ENCODE results near the gene RAD54L2.
"Not testable (repeated sequence)": the region's sequence is repeated elsewhere in the genome, so short reads cannot be mapped to it uniquely, and the experiment has no call there.

RAD54L2 gene

DNA sequence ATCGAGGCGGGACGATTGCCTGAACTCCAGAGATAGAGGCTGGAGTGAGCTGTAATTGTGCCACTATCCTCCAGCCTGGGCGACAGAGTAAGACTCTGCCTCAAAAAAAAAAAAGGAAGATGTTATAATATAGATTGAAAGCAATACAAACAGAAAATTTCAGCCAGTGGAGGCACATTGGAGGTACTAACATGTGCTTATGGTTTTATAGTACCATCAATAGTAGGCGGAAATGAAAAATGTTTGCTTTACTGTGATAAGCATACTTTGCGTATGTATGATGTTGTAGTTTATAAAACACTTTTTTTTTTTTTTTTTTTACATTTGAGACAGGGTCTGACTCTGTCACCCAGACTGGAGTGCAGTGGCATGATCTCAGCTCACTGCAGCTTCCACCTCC, 8.8 kb downstream of the RAD54L2 start:
- 95% methylated on average over 6 of the region's 6 CpGs for WGBS
- Histone ChIP-seq H3K9me3 (ENCODE audit: insufficient read depth, low read depth, low read length) (no peaks in the 10 kb centered on the region), H3K27ac (ENCODE audit: low read depth, low read length) (no peak overlapping the region), H3K36me3 (ENCODE audit: insufficient read depth, low read length) (peaks cover 20% of the 10 kb centered on the region; the same call in 1 of the 2 replicates), H3K9ac (ENCODE audit: low read depth, low read length) (no peak overlapping the region), H3K4me3 (ENCODE audit: low read length) (no peak overlapping the region), H3K4me1 (ENCODE audit: insufficient read depth, low read length) (peaks cover 7% of the 10 kb centered on the region; the same call in 1 of the 2 replicates), H3K27me3 (ENCODE audit: insufficient read depth, low read length) (no peaks in the 10 kb centered on the region)

- Histone ChIP-seq H3K27me3 (ENCODE audit: insufficient read depth, low read length) (no peaks in the 10 kb centered on the region), H3K9me3 (ENCODE audit: insufficient read depth, low read depth, low read length) (no peaks in the 10 kb centered on the region), H3K9ac (ENCODE audit: low read depth, low read length) (no peak overlapping the region), H3K36me3 (ENCODE audit: insufficient read depth, low read length) (peaks cover 16% of the 10 kb centered on the region; the same call in 1 of the 2 replicates), H3K27ac (ENCODE audit: low read depth, low read length) (no peak overlapping the region), H3K4me3 (ENCODE audit: low read length) (no peak overlapping the region), H3K4me1 (ENCODE audit: insufficient read depth, low read length) (peaks cover 1% of the 10 kb centered on the region; the same call in 1 of the 2 replicates)
- 96% methylated on average over 10 of the region's 10 CpGs for WGBS
Measured at GRCh38 chr3:51549311-51549710, 10.8 kb downstream of the RAD54L2 start.

- Histone ChIP-seq H3K27me3 (ENCODE audit: insufficient read depth, low read length) (no peaks in the 10 kb centered on the region), H3K9me3 (ENCODE audit: insufficient read depth, low read depth, low read length) (no peaks in the 10 kb centered on the region), H3K4me1 (ENCODE audit: insufficient read depth, low read length) (no peaks in the 10 kb centered on the region), H3K4me3 (ENCODE audit: low read length) (no peak overlapping the region), H3K36me3 (ENCODE audit: insufficient read depth, low read length) (peaks cover 14% of the 10 kb centered on the region; the same call in 1 of the 2 replicates), H3K27ac (ENCODE audit: low read depth, low read length) (no peak overlapping the region), H3K9ac (ENCODE audit: low read depth, low read length) (no peak overlapping the region)
- 96% methylated on average over 8 of the region's 8 CpGs for whole genome bisulfite sequencing
Measured at GRCh38 chr3:51550080-51550819, 11.7 kb downstream of the RAD54L2 start.

DNA sequence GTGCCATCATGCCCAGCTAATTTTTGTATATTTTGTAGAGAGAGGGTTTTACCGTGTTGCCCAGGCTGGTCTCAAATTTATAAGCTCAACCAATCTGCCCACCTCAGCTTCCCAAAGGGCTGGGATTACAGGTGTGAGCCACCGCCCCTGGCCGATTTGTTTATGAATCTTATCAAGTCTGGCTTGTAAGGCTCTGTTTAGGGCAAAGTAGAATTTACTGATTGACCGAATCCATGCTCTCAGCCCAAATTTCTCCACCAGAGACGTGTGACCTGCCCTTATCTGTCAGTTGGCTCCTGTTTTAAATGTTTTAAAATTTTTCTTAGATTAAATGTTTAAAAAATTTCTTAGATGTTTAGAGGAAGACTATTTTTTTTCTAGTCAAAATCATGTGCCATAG, 19.5 kb downstream of the RAD54L2 start:
- peaks cover 12% of the 10 kb centered on the region; the same call in 1 of the 2 replicates for H3K36me3 ChIP-seq (ENCODE audit: insufficient read depth, low read length)
- WGBS, result 88% methylated on average over 4 of the region's 5 CpGs
- no peak overlapping the region for H3K27ac ChIP-seq (ENCODE audit: low read depth, low read length)
- H3K9ac ChIP-seq (ENCODE audit: low read depth, low read length), result no peak overlapping the region
- no peak overlapping the region for H3K4me3 ChIP-seq (ENCODE audit: low read length)
- no peaks in the 10 kb centered on the region for H3K9me3 ChIP-seq (ENCODE audit: insufficient read depth, low read depth, low read length)
- H3K4me1 ChIP-seq (ENCODE audit: insufficient read depth, low read length), result 0 out of 2 replicates have a peak, but pooled peaks cover 5% of the 10 kb centered on the region
- H3K27me3 ChIP-seq (ENCODE audit: insufficient read depth, low read length), result no peaks in the 10 kb centered on the region

DNA sequence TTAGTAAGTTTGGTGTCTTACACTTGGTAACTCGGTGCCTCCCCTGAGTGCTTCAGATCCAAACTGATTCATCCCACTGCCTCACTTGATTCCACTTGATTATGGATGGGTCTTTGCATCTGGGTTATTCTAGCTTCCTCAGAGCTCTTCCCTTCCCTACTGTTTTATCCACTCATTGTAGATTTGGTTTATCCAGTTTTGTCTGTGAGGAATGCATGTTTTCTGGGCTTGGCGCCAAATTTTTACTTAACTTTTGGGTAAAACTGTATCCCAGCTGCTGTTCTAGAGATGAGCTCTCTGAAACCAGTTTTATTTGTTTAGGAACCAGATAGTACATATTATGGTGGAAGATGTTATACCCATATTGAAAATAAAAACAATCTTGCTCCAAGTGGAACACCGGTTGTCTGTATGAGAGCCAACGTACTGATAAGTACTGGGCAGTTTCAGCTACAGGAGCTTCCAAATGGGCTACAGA, 20.9 kb downstream of the RAD54L2 start:
- H3K27ac ChIP-seq (ENCODE audit: low read depth, low read length), result no peak overlapping the region
- H3K27me3 ChIP-seq (ENCODE audit: insufficient read depth, low read length), result no peaks in the 10 kb centered on the region
- H3K4me3 ChIP-seq (ENCODE audit: low read length), result no peak overlapping the region
- peaks cover 7% of the 10 kb centered on the region; the same call in 1 of the 2 replicates for H3K36me3 ChIP-seq (ENCODE audit: insufficient read depth, low read length)
- 79% methylated on average over 4 of the region's 4 CpGs for WGBS
- H3K9me3 ChIP-seq (ENCODE audit: insufficient read depth, low read depth, low read length), result no peaks in the 10 kb centered on the region
- H3K9ac ChIP-seq (ENCODE audit: low read depth, low read length), result no peak overlapping the region
- H3K4me1 ChIP-seq (ENCODE audit: insufficient read depth, low read length), result peaks cover 11% of the 10 kb centered on the region; the same call in 1 of the 2 replicates

GRCh38 chr3:51559961-51560360, 21.4 kb downstream of the RAD54L2 start:
- peaks cover 11% of the 10 kb centered on the region; the same call in 1 of the 2 replicates for H3K4me1 ChIP-seq (ENCODE audit: insufficient read depth, low read length)
- H3K9ac ChIP-seq (ENCODE audit: low read depth, low read length), result no peak overlapping the region
- no peak overlapping the region for H3K4me3 ChIP-seq (ENCODE audit: low read length)
- H3K27ac ChIP-seq (ENCODE audit: low read depth, low read length), result no peak overlapping the region
- no peaks in the 10 kb centered on the region for H3K27me3 ChIP-seq (ENCODE audit: insufficient read depth, low read length)
- H3K36me3 ChIP-seq (ENCODE audit: insufficient read depth, low read length), result peaks cover 7% of the 10 kb centered on the region; the same call in 1 of the 2 replicates
- H3K9me3 ChIP-seq (ENCODE audit: insufficient read depth, low read depth, low read length), result no peaks in the 10 kb centered on the region

- not testable (repeated sequence) for H3K27ac ChIP-seq (ENCODE audit: low read depth, low read length); H3K4me3 ChIP-seq (ENCODE audit: low read length); H3K9ac ChIP-seq (ENCODE audit: low read depth, low read length); H3K9me3 ChIP-seq (ENCODE audit: insufficient read depth, low read depth, low read length); H3K36me3 ChIP-seq (ENCODE audit: insufficient read depth, low read length); H3K27me3 ChIP-seq (ENCODE audit: insufficient read depth, low read length)
- H3K4me1 ChIP-seq (ENCODE audit: insufficient read depth, low read length), result peaks cover 11% of the 10 kb centered on the region; the same call in 1 of the 2 replicates
- 94% methylated on average over 4 of the region's 4 CpGs for WGBS
Measured at GRCh38 chr3:51562403-51562802, 23.9 kb downstream of the RAD54L2 start.

DNA sequence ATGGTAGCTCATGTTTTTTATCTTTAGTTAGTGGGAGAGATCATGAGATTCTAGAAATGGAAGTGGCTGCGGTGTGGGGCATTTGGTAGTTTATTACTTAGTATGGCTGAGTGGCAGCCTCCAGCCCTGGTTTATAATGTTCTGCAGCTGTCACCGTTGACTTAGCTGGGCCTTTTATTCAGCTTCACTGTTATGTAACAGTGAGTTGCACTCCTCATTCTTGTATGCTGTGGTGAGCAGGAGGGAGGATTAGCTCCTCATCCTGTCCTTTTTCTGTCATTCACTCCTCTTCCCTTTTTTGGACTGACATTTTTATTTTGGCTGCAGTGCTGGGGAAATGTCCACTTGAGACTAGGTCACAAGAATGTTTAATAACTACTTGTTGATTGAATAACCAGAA, 29.5 kb downstream of the RAD54L2 start:
- Histone ChIP-seq H3K27ac (ENCODE audit: low read depth, low read length) (no peak overlapping the region), H3K36me3 (ENCODE audit: insufficient read depth, low read length) (peaks cover 3% of the 10 kb centered on the region; the same call in 1 of the 2 replicates), H3K4me3 (ENCODE audit: low read length) (no peak overlapping the region), H3K4me1 (ENCODE audit: insufficient read depth, low read length) (peaks cover 6% of the 10 kb centered on the region; the same call in 1 of the 2 replicates), H3K9ac (ENCODE audit: low read depth, low read length) (no peak overlapping the region), H3K9me3 (ENCODE audit: insufficient read depth, low read depth, low read length) (no peaks in the 10 kb centered on the region), H3K27me3 (ENCODE audit: insufficient read depth, low read length) (no peaks in the 10 kb centered on the region)
- 85% methylated on average over 2 of the region's 2 CpGs for WGBS

DNA sequence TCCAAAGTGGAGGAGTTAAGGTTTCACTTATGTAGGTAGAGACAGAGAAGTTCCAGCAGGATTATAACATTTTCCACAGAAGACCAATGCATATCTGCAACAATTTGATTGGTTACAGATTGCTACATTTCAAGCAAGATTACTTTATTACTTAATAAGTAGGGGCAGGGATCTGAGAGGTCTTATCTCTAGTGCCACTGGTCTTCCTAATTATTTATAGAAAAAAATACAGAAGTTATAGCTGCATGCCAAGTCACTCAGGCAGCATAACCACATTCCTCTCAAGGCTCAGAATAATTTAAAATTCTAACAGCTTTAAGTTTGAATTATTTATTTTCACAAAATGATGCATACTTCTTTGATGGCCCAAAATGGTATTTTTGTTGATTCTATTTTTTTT, 30.5 kb downstream of the RAD54L2 start:
- Histone ChIP-seq H3K4me3 (ENCODE audit: low read length) (no peak overlapping the region), H3K9ac (ENCODE audit: low read depth, low read length) (no peak overlapping the region), H3K27ac (ENCODE audit: low read depth, low read length) (no peak overlapping the region), H3K27me3 (ENCODE audit: insufficient read depth, low read length) (no peaks in the 10 kb centered on the region), H3K36me3 (ENCODE audit: insufficient read depth, low read length) (peaks cover 8% of the 10 kb centered on the region; the same call in 1 of the 2 replicates), H3K4me1 (ENCODE audit: insufficient read depth, low read length) (no peaks in the 10 kb centered on the region), H3K9me3 (ENCODE audit: insufficient read depth, low read depth, low read length) (no peaks in the 10 kb centered on the region)

DNA sequence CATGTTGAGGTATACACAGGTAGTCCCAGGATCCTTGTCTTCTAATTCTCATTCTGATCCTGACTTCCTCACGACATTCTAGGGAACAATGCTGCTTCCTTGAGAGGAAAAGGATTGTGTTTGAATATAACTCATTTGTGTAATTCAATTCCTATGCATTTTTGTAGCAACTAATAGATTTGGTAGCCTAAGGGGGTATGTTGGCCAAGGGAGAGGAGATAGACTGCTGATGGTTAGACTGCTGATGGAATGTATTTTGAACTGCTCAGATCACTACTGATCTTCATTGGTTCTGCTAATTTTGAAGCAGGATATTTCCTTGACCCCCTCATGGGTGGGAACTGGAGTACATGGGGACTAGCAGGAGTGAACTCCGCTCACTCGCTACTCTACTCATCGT, 39.7 kb downstream of the RAD54L2 start:
- 93% methylated on average over 4 of the region's 4 CpGs for WGBS
- H3K27me3 ChIP-seq (ENCODE audit: insufficient read depth, low read length), result no peaks in the 10 kb centered on the region
- 0 out of 2 replicates have a peak, but pooled peaks cover 4% of the 10 kb centered on the region for H3K9me3 ChIP-seq (ENCODE audit: insufficient read depth, low read depth, low read length)
- peaks cover 27% of the 10 kb centered on the region for H3K4me1 ChIP-seq (ENCODE audit: insufficient read depth, low read length)
- no peak overlapping the region for H3K27ac ChIP-seq (ENCODE audit: low read depth, low read length)
- no peak overlapping the region for H3K4me3 ChIP-seq (ENCODE audit: low read length)
- H3K9ac ChIP-seq (ENCODE audit: low read depth, low read length), result no peak overlapping the region
- peaks cover 4% of the 10 kb centered on the region; the same call in 1 of the 2 replicates for H3K36me3 ChIP-seq (ENCODE audit: insufficient read depth, low read length)

DNA sequence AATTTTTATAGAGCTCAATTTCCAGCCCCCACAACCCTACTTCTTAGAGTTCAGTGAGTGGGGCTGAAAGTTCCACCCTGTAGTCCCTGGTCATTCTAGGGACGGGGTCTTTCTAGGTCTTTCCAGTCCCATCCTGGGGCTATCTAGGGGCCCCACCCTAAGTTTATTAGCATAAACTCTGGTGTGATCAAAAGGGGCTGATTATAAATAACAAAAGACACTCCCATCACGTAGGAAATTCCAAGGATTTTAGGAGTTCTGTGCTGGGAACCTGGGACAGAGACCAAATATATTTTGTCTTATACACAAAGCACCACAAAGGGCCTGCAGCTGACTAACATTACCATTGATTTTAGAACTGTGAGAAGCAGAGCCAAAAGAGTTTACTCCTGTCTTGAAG, 41.9 kb downstream of the RAD54L2 start:
- H3K36me3 ChIP-seq (ENCODE audit: insufficient read depth, low read length), result no peaks in the 10 kb centered on the region
- no peak overlapping the region for H3K4me3 ChIP-seq (ENCODE audit: low read length)
- no peak overlapping the region for H3K9ac ChIP-seq (ENCODE audit: low read depth, low read length)
- H3K27ac ChIP-seq (ENCODE audit: low read depth, low read length), result no peak overlapping the region; the same call in 1 of the 2 replicates
- no peaks in the 10 kb centered on the region for H3K27me3 ChIP-seq (ENCODE audit: insufficient read depth, low read length)
- peaks cover 27% of the 10 kb centered on the region for H3K4me1 ChIP-seq (ENCODE audit: insufficient read depth, low read length)
- WGBS, result 36% methylated on average over 2 of the region's 2 CpGs
- H3K9me3 ChIP-seq (ENCODE audit: insufficient read depth, low read depth, low read length), result 0 out of 2 replicates have a peak, but pooled peaks cover 4% of the 10 kb centered on the region

Measured in HUES64 (cell line).